Endothelial cell of umbilical vein (primary cell): Measurements from ENCODE around the gene LRRC74B. TPM values are rescaled to one million over a fixed set of nuclear protein-coding genes. Genes with fewer than 3 reads are reported as not detected.

Source experiments
- BruUV-seq: library from RNA; stranded (reverse); fragments of 400-500 nt; replicated peaks from 2 replicates; lab custom pipeline; 2021; lab: Mats Ljungman, UMichigan
- CTCF ChIA-PET: fragments of 300-600, 350-600 bp; sonication (Branson Sonifier 250); formaldehyde crosslinking; loops from one replicate; lab custom pipeline; 2021; ENCODE audit warnings: antibody characterized with exemption, inconsistent platforms; lab: Charles Lee
- POLR2A ChIA-PET: fragments of 300-600, 350-600 bp; sonication (Branson Sonifier 250); formaldehyde crosslinking; loops from one replicate; lab custom pipeline; 2021; ENCODE audit warnings: antibody characterized with exemption, inconsistent platforms; lab: Charles Lee
- DNase-seq: peaks from one replicate; pipeline ENCODE4 v3.0.0-alpha.2; 2011; ENCODE audit warnings: low read depth, low spot score
- FAIRE-seq: peaks from 2 replicates; lab custom pipeline; 2011; peaks lifted over from hg19 to GRCh38; lab: Jason Lieb, UNC
- H2AFZ ChIP-seq: 2 replicates; pipeline ENCODE4 v1.6.0; 2012; ENCODE audit warnings: low read depth, low read length, control low read depth, inconsistent platforms
- H3K27ac ChIP-seq: 2 replicates; pipeline ENCODE4 v1.5.1; 2011; ENCODE audit warnings: low read depth, mild to moderate bottlenecking, control low read depth, low read length, moderate library complexity; ENCODE audit not compliant: insufficient read depth
- H3K27me3 ChIP-seq, 2 experiments: 2 replicates each; pipeline versions ENCODE4 v1.6.0 to v1.6.1; 2011; ENCODE audit warnings: low read length in 2 of 2, mixed read lengths in 1 of 2; ENCODE audit not compliant: control insufficient read depth in 2 of 2, insufficient read depth in 2 of 2
- H3K36me3 ChIP-seq, 2 experiments: 2 replicates in 1 of 2; 3 replicates in 1 of 2; pipeline ENCODE4 v1.5.1; 2011; ENCODE audit warnings: low read length in 2 of 2, mild to moderate bottlenecking in 1 of 2, moderate library complexity in 1 of 2; ENCODE audit not compliant: control insufficient read depth in 2 of 2, insufficient read depth in 2 of 2; ENCODE audit errors: extremely low read depth in 1 of 2
- H3K4me1 ChIP-seq: 3 replicates; pipeline ENCODE4 v1.5.1; 2011; ENCODE audit warnings: mild to moderate bottlenecking, low read length; ENCODE audit not compliant: control insufficient read depth, insufficient read depth; ENCODE audit errors: extremely low read depth
- H3K4me2 ChIP-seq: 2 replicates; pipeline ENCODE4 v1.6.1; 2011; ENCODE audit warnings: low read length, control low read depth, mixed read lengths; ENCODE audit not compliant: insufficient read depth
- H3K4me3 ChIP-seq, 3 experiments: fragments of 200-600 bp in 1 of 3; sonication (generic), shearing (Covaris generic) in 1 of 3; replicated peaks in 1 of 3; 2 replicates each; pipeline ENCODE4 v1.5.1; 2011 to 2016; ENCODE audit warnings: control low read depth in 3 of 3, low read length in 3 of 3, mild to moderate bottlenecking in 2 of 3, inconsistent platforms in 1 of 3, low read depth in 1 of 3, moderate library complexity in 1 of 3; ENCODE audit not compliant: insufficient read depth in 1 of 3
- H3K79me2 ChIP-seq: 2 replicates; pipeline ENCODE4 v1.6.0; 2012; ENCODE audit warnings: low read length, inconsistent platforms; ENCODE audit not compliant: control insufficient read depth, insufficient read depth
- H3K9ac ChIP-seq: replicated peaks from 2 replicates; pipeline ENCODE3; 2011; ENCODE audit warnings: low read length, control low read depth; ENCODE audit not compliant: insufficient read depth; ENCODE audit errors: extremely low read depth
- H3K9me1 ChIP-seq: replicated peaks from 3 replicates; pipeline ENCODE4 v1.6.0; 2011; ENCODE audit warnings: mild to moderate bottlenecking, low read length; ENCODE audit not compliant: control insufficient read depth, insufficient read depth; ENCODE audit errors: extremely low read depth
- H3K9me3 ChIP-seq: replicated peaks from 2 replicates; pipeline ENCODE4 v1.5.1; 2012; ENCODE audit warnings: low read length, inconsistent platforms; ENCODE audit not compliant: control insufficient read depth, insufficient read depth
- H4K20me1 ChIP-seq: replicated peaks from 2 replicates; pipeline ENCODE3; 2011; ENCODE audit warnings: mild to moderate bottlenecking, low read length; ENCODE audit not compliant: control insufficient read depth, insufficient read depth; ENCODE audit errors: extremely low read depth
- CTCF ChIP-seq, 2 donors: IDR thresholded peaks; 1 replicate in 1 of 2; 2 replicates in 1 of 2; pipeline ENCODE4 v1.5.1; 2011; ENCODE audit warnings: low read length in 2 of 2, mild to moderate bottlenecking in 2 of 2, moderate library complexity in 2 of 2, control low read depth in 1 of 2, inconsistent platforms in 1 of 2, low read depth in 1 of 2; ENCODE audit not compliant: insufficient read depth in 1 of 2; ENCODE audit errors: extremely low read depth in 1 of 2
- EZH2 ChIP-seq: IDR thresholded peaks from 2 replicates; pipeline ENCODE4 v1.6.1; 2012; ENCODE audit warnings: borderline replicate concordance, low read depth, mild to moderate bottlenecking, moderate library complexity, low read length, inconsistent platforms; ENCODE audit not compliant: severe bottlenecking
- FOS ChIP-seq: IDR thresholded peaks from 2 replicates; pipeline ENCODE4 v1.6.1; 2011; ENCODE audit warnings: mild to moderate bottlenecking, low read length, moderate library complexity, borderline replicate concordance; ENCODE audit not compliant: insufficient read depth
- GATA2 ChIP-seq: IDR thresholded peaks from 2 replicates; pipeline ENCODE4 v1.7.0; 2011; ENCODE audit warnings: low read depth, mild to moderate bottlenecking, moderate library complexity, mixed read lengths, low read length; ENCODE audit not compliant: insufficient read length, insufficient read depth
- JUN ChIP-seq: IDR thresholded peaks from 2 replicates; pipeline ENCODE4 v1.6.1; 2011; ENCODE audit warnings: borderline replicate concordance, low read depth; ENCODE audit not compliant: insufficient read length, insufficient read depth
- MYC ChIP-seq: IDR thresholded peaks from one replicate; pipeline ENCODE4 v1.6.1; 2011; ENCODE audit warnings: mild to moderate bottlenecking, low read depth, low read length
- POLR2A ChIP-seq: IDR thresholded peaks from 2 replicates; pipeline ENCODE4 v1.6.1; 2012; ENCODE audit warnings: low read depth, mild to moderate bottlenecking, control low read depth, low read length
- POLR2AphosphoS5 ChIP-seq: IDR thresholded peaks from 2 replicates; pipeline ENCODE4 v1.6.1; 2012; ENCODE audit warnings: low read depth, mild to moderate bottlenecking, control low read depth, low read length, moderate library complexity; ENCODE audit not compliant: insufficient read depth
- dilution Hi-C: fragments of 300-500 bp; cut with MboI; formaldehyde crosslinking; loops from one replicate; pipeline ENCODE4 v1.15.0; 2019; ENCODE audit warnings: low sequenced_read_pairs; ENCODE audit not compliant: extremely low pct_ligation_motif_present
- intact Hi-C: fragments of 100-400 bp; cut with micrococcal nuclease; formaldehyde crosslinking; loops from one replicate; pipeline ENCODE4 v1.10.0; 2022
- polyA plus RNA-seq, 4 experiments: library from polyadenylated mRNA; depleted of rRNA in 3 of 4; stranded (reverse) in 3 of 4; unstranded in 1 of 4; fragments of >200 nt; gene quantifications; 2 replicates each; pipeline versions ENCODE4 v1.2.1 to v1.2.3, GENCODE V29; 2011 to 2012; ENCODE audit warnings: missing spikeins in 1 of 4
- total RNA-seq: library from RNA; stranded (reverse); gene quantifications from 2 replicates; pipeline ENCODE4 v1.2.3, GENCODE V29; 2021
- TF ChIP-seq, protein P1 (sequence below): IDR thresholded peaks from 2 replicates; pipeline ENCODE4 v1.6.1; 2011; ENCODE audit not compliant: insufficient read depth, insufficient read length

The LRRC74B gene
- total and polyA plus RNA-seq, 2 donors (not counting 3 experiments of a cell fraction or from before 2014, with no cell fraction given): not detected

DNA sequence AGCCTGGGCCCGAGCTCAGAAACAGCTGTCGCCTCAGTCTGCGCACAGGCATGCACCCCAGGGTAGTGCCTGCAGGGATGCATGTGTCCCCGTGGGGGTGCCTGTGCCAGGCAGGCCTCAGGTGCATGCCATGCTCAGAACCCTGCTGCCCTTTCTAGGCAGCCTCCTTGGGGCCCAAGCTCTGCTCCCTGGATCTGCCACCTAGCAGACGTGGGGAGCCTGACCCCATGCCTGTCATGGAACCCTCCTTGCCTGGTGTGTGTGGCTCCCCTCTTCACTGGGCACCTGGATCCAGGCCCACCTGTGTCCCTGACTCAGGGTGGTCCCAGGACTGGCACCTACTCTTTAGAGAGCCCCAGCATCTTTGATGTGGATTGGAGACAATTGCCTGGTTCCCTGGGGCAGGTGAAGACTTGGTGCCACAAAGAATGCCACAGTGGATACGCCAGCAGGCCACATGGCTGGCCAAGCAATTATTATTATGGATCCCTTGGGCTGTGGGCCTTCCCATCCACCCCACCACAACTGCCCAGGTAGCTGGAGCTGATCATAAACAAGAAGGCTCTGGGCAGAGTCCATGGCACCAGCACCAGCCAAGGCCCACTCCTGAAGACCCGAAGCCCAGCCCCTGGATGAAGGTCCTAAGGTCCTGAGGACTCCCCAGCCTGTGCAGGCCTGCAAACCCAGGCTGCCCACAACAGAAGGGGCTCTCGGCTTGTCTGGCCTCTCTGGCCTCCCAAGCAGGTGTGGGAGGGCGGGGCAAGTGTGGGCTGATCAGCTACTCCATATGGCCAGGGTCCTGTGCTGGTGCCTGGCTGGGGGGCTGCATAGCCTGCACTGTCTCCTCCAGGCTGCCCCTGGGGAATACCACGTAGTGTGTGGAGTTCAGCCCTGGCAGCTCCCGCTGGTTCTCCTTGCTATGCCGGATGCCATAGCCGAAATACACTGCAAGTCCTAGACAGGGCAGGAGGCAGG, 17.2 kb upstream of the LRRC74B start:
- H4K20me1 ChIP-seq: no peaks in the 10 kb centered on the region
- no peaks in the 10 kb centered on the region for H3K9me3 ChIP-seq
- H3K36me3 ChIP-seq: no peaks in the 10 kb centered on the region
- no peak overlapping the region for H3K4me2 ChIP-seq
- DNase-seq (no peak), FAIRE-seq (no peak)
- no TSS peak for BruUV-seq
- H3K9ac ChIP-seq: no peak overlapping the region
- H3K79me2 ChIP-seq: no peaks in the 10 kb centered on the region
- no peak overlapping the region for H3K27ac ChIP-seq
- CTCF ChIA-PET: no interaction called here
- no peaks in the 10 kb centered on the region for H3K4me1 ChIP-seq
- H3K9me1 ChIP-seq: no peaks in the 10 kb centered on the region
- no peak overlapping the region for H2AFZ ChIP-seq
- peaks cover 19 to 23% of the 10 kb centered on the region in 2 experiments for H3K27me3 ChIP-seq
- TF ChIP-seq CTCF (IDR thresholded peaks at IDR 0.05; ENCODE audit: extremely low read depth in 1 of 2, insufficient read depth in 1 of 2, low read depth in 1 of 2, low read length in 2 of 2): no peak
- no peak for TF ChIP-seq GATA2
- no peak for TF ChIP-seq MYC
- no peak for TF ChIP-seq FOS
- no peak for TF ChIP-seq POLR2A
- no peak for TF ChIP-seq EZH2
- TF ChIP-seq, protein P1, sequence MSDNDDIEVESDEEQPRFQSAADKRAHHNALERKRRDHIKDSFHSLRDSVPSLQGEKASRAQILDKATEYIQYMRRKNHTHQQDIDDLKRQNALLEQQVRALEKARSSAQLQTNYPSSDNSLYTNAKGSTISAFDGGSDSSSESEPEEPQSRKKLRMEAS: no peak
- TF ChIP-seq JUN: no peak
- no peak for TF ChIP-seq POLR2AphosphoS5
- H3K4me3 ChIP-seq: no peak overlapping the region
- dilution Hi-C loops (no loop called here), intact Hi-C loops (no loop called here)
- POLR2A ChIA-PET: no interaction called here
